Mucosa of rectum (tissue), 2 donors: ENCODE data around the gene SYPL1.
"Not testable (repeated sequence)": the region's sequence is repeated elsewhere in the genome, so short reads cannot be mapped to it uniquely, and the experiment has no call there.

Experiments used
- H3K27ac ChIP-seq, 2 donors: one replicate each; pipeline ENCODE4 v1.7.0; 2013; ENCODE audit warnings: inconsistent platforms in 2 of 2, low read depth in 2 of 2, low read length in 2 of 2
- H3K27me3 ChIP-seq, 2 donors: one replicate each; pipeline ENCODE4 v1.7.0; 2013; ENCODE audit warnings: low read length in 2 of 2; ENCODE audit not compliant: control insufficient read depth in 2 of 2, insufficient read depth in 2 of 2
- H3K36me3 ChIP-seq, 2 donors: one replicate each; pipeline ENCODE4 v1.7.0; 2013; ENCODE audit warnings: low read length in 2 of 2; ENCODE audit not compliant: control insufficient read depth in 2 of 2, insufficient read depth in 2 of 2
- H3K4me1 ChIP-seq, 2 donors: one replicate each; pipeline ENCODE4 v1.7.0; 2013; ENCODE audit warnings: low read length in 2 of 2, mild to moderate bottlenecking in 1 of 2; ENCODE audit not compliant: control insufficient read depth in 2 of 2, insufficient read depth in 2 of 2
- H3K4me3 ChIP-seq, 2 donors: one replicate each; pipeline ENCODE4 v1.7.0; 2013; ENCODE audit warnings: low read length in 2 of 2
- H3K9ac ChIP-seq, 2 donors: one replicate each; pipeline ENCODE4 v1.7.0; 2013; ENCODE audit warnings: low read length in 2 of 2, low read depth in 1 of 2, mild to moderate bottlenecking in 1 of 2
- H3K9me3 ChIP-seq, 2 donors: one replicate each; pipeline ENCODE4 v1.7.0; 2013; ENCODE audit warnings: low read length in 2 of 2; ENCODE audit not compliant: control insufficient read depth in 2 of 2
- donor health status: healthy.
- donor health status: Normal muscosa, but diverticular disease.

The SYPL1 gene

GRCh38 chr7:106139265-106140251, 27.4 kb upstream of the SYPL1 start:
- Histone ChIP-seq H3K4me3 (no peak overlapping the region), H3K9me3 (no peaks in the 10 kb centered on the region), H3K36me3 (no peaks in the 10 kb centered on the region), H3K4me1 (no peaks in the 10 kb centered on the region), H3K9ac (no peak overlapping the region), H3K27ac (no peak overlapping the region), H3K27me3 (peaks cover 0 to 3% of the 10 kb centered on the region in 2 donors)

DNA sequence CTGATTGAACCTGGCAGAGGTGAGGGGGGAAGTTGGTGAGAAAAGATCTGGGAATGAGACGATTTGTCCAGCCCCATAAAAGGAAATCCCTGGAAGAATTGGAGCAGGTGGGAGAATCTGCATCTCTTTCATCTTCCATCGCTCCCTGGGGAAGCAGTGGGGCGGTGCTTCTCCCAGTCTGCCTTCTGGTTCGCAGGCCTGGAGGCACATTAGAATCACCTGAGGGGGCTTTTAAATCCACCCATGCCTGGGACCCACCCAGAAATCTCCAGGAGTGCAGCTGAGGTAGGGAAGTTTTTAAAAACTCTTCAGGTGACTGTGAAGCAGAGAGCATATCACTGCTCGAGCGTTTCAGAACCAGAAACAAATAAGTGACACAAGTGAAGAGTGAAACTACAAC, 26.7 kb upstream of the SYPL1 start:
- Histone ChIP-seq H3K27ac (no peak overlapping the region), H3K9me3 (no peaks in the 10 kb centered on the region), H3K9ac (no peak overlapping the region), H3K36me3 (no peaks in the 10 kb centered on the region), H3K27me3 (peaks cover 0 to 3% of the 10 kb centered on the region in 2 donors), H3K4me3 (no peak overlapping the region), H3K4me1 (no peaks in the 10 kb centered on the region)

DNA sequence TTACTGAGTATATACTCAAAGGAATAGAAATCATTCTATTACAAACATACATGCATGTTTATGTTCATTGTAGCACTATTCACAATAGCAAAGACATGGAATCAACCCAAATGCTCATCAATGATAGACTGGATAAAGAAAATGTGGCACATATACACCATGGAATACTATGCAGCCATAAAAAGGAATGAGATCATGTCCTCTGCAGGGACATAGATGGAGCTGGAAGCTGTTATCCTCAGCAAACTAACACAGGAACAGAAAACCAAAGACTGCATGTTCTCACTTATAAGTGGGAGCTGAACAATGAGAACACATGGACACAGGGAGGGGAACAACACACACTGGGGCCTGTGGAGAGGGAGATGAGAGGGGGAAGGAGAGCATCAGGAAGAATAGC, 26.1 kb upstream of the SYPL1 start:
- not testable (repeated sequence) for H3K4me1 ChIP-seq, H3K27ac ChIP-seq, H3K9me3 ChIP-seq, H3K27me3 ChIP-seq, H3K36me3 ChIP-seq, H3K4me3 ChIP-seq, H3K9ac ChIP-seq

DNA sequence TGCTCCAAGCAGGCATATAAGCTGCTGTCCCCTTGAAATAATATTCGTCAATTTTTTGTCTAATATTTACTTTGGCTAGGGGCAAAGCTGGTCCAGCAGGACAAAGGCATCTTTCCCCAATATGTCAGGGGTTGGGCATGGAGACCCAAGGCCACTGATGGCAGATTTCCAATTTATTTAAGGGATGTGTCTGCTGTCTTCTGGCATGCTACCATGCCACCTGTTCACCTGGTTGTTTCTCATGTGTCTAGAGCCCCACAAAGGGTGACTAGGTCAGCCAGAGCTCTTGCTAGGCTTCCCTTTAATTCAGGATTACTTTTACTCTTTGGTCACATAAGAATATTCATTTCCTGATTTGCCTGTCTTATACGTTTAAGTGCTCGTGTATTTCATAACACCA, 22.1 kb upstream of the SYPL1 start:
- H3K9ac ChIP-seq = no peak overlapping the region
- peaks cover 0 to 2% of the 10 kb centered on the region in 2 donors for H3K27me3 ChIP-seq
- H3K4me1 ChIP-seq = no peaks in the 10 kb centered on the region
- no peaks in the 10 kb centered on the region for H3K9me3 ChIP-seq
- no peak overlapping the region for H3K27ac ChIP-seq
- no peaks in the 10 kb centered on the region for H3K36me3 ChIP-seq
- H3K4me3 ChIP-seq = no peak overlapping the region

- peaks cover 2 to 3% of the 10 kb centered on the region in 2 donors for H3K4me1 ChIP-seq
- H3K36me3 ChIP-seq = no peaks in the 10 kb centered on the region
- H3K4me3 ChIP-seq = no peak overlapping the region
- no peak overlapping the region for H3K27ac ChIP-seq
- no peaks in the 10 kb centered on the region for H3K9me3 ChIP-seq
- peaks cover 0 to 2% of the 10 kb centered on the region in 2 donors for H3K27me3 ChIP-seq
- no peak overlapping the region for H3K9ac ChIP-seq
These were observed 17.2 kb upstream of the SYPL1 start for GRCh38 chr7:106129291-106129690.

GRCh38 chr7:106128836-106129235, 16.7 kb upstream of the SYPL1 start:
- H3K9me3 ChIP-seq = no peaks in the 10 kb centered on the region
- peaks cover 0 to 2% of the 10 kb centered on the region in 2 donors for H3K27me3 ChIP-seq
- no peaks in the 10 kb centered on the region for H3K36me3 ChIP-seq
- H3K4me3 ChIP-seq = no peak overlapping the region
- H3K9ac ChIP-seq = no peak overlapping the region
- H3K27ac ChIP-seq = no peak overlapping the region
- peaks cover 2 to 3% of the 10 kb centered on the region in 2 donors for H3K4me1 ChIP-seq

DNA sequence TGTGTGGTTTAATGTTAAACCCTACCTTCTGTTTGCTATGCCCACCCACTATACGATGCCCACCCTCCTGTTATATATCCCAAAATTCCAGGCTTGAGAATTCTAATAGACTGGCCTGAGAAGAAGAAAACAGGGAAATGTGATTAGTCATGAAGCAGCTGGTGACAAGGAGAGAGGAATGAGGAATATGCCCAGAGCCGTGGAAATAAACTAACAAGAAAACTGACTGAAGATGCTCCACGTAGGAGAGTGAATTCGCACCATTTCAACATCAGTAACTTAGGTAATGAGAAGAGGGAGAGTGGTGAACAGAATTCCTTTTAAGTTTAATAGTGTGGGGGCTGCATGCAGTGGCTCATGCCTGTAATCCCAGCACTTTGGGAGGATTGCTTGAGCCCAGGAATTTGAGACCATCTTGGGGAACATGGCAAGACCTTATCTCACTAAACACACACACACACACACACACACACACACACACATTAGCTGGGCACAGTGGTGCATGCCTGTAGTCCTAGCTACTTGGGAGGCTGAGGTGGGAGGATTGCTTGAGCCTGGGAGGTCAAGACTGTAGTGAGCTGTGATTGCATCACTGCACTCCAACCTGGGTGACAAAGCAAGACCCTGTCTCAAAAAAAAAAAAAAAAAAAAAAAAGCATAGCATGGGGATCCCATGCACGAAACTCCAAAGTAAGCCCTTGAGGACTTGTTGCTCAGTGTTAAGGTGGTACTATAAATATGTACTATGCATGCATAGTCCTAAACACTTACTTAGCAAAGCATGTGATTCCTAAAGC, 16.1 kb upstream of the SYPL1 start:
- Histone ChIP-seq H3K9me3 (no peaks in the 10 kb centered on the region), H3K36me3 (no peaks in the 10 kb centered on the region), H3K4me1 (peaks cover 2 to 3% of the 10 kb centered on the region in 2 donors), H3K27me3 (peaks cover 0 to 2% of the 10 kb centered on the region in 2 donors), H3K27ac (no peak overlapping the region), H3K9ac (no peak overlapping the region), H3K4me3 (no peak overlapping the region)

- no peak overlapping the region for H3K9ac ChIP-seq
- H3K4me1 ChIP-seq = peaks cover 2 to 3% of the 10 kb centered on the region in 2 donors
- no peak overlapping the region for H3K4me3 ChIP-seq
- no peaks in the 10 kb centered on the region for H3K36me3 ChIP-seq
- H3K27ac ChIP-seq = no peak overlapping the region
- peaks cover 0 to 2% of the 10 kb centered on the region in 2 donors for H3K27me3 ChIP-seq
- H3K9me3 ChIP-seq = no peaks in the 10 kb centered on the region
These were observed 14.2 kb upstream of the SYPL1 start for GRCh38 chr7:106126170-106126938.

GRCh38 chr7:106125417-106125816, 13.3 kb upstream of the SYPL1 start:
- peaks cover 0 to 2% of the 10 kb centered on the region in 2 donors for H3K27me3 ChIP-seq
- H3K4me3 ChIP-seq = no peak overlapping the region
- no peaks in the 10 kb centered on the region for H3K36me3 ChIP-seq
- no peak overlapping the region for H3K27ac ChIP-seq
- H3K4me1 ChIP-seq = peaks cover 2 to 3% of the 10 kb centered on the region in 2 donors
- no peak overlapping the region for H3K9ac ChIP-seq
- H3K9me3 ChIP-seq = no peaks in the 10 kb centered on the region
